ENCODE data around the gene DCXR.
A peak's percentile ranks its signal among the peaks of the same experiment; 100 is the strongest.

The DCXR gene

GRCh38 chr17:82050761-82051641, 13.5 kb upstream of the DCXR start:
- no peaks in the 10 kb centered on the region for H3K9me3 ChIP-seq (ENCODE audit: insufficient read depth, low read depth, low read length)
- H3K27me3 ChIP-seq (ENCODE audit: insufficient read depth, low read length) = no peaks in the 10 kb centered on the region
- H3K27ac ChIP-seq (ENCODE audit: low read length) = no peak overlapping the region
- no peaks in the 10 kb centered on the region for H3K4me1 ChIP-seq (ENCODE audit: insufficient read depth, low read length)
- H3K9ac ChIP-seq (ENCODE audit: low read depth, low read length) = peak overlapping the region; percentile 37
- H3K4me3 ChIP-seq (ENCODE audit: low read length) = peak overlapping the region; percentile 61
- peaks cover 33% of the 10 kb centered on the region for H3K36me3 ChIP-seq (ENCODE audit: insufficient read depth, low read depth, low read length)

- H3K9me3 ChIP-seq (ENCODE audit: insufficient read depth, low read depth, low read length) = no peaks in the 10 kb centered on the region
- H3K36me3 ChIP-seq (ENCODE audit: insufficient read depth, low read depth, low read length) = peaks cover 28% of the 10 kb centered on the region
- H3K9ac ChIP-seq (ENCODE audit: low read depth, low read length) = peak overlapping the region; percentile 37; the same call in 1 of the 2 replicates
- H3K4me1 ChIP-seq (ENCODE audit: insufficient read depth, low read length) = no peaks in the 10 kb centered on the region
- no peak overlapping the region for H3K27ac ChIP-seq (ENCODE audit: low read length)
- H3K4me3 ChIP-seq (ENCODE audit: low read length) = peak overlapping the region; percentile 61
- H3K27me3 ChIP-seq (ENCODE audit: insufficient read depth, low read length) = no peaks in the 10 kb centered on the region
These were observed 12.8 kb upstream of the DCXR start for GRCh38 chr17:82050152-82050760.

DNA sequence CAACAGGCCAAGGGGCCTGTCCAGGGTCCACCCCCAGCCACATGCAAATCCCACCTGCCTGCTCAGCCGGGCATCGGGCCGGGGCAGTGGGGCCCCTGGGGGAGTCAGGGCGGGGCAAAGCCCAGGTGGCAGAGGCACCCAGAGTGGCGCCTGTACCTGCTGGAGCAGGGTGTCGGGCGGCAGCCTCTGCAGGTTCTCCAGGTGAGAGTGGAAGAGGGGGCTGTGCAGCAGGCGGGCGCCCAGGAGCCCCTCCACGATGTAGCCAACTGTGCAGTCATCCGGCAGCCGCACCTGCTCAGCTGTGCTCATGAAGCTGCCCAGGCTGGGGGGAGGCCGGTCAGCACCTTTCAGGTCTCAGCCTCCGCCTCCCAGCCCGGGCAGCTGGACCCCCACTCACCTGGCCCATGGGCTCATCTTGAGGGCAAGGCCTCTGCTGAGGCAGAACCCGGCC, 12.0 kb upstream of the DCXR start:
- no peaks in the 10 kb centered on the region for H3K9me3 ChIP-seq (ENCODE audit: insufficient read depth, low read depth, low read length)
- H3K4me1 ChIP-seq (ENCODE audit: insufficient read depth, low read length) = no peaks in the 10 kb centered on the region
- no peak overlapping the region for H3K4me3 ChIP-seq (ENCODE audit: low read length)
- peaks cover 21% of the 10 kb centered on the region for H3K36me3 ChIP-seq (ENCODE audit: insufficient read depth, low read depth, low read length)
- no peak overlapping the region for H3K9ac ChIP-seq (ENCODE audit: low read depth, low read length)
- H3K27ac ChIP-seq (ENCODE audit: low read length) = no peak overlapping the region
- no peaks in the 10 kb centered on the region for H3K27me3 ChIP-seq (ENCODE audit: insufficient read depth, low read length)

DNA sequence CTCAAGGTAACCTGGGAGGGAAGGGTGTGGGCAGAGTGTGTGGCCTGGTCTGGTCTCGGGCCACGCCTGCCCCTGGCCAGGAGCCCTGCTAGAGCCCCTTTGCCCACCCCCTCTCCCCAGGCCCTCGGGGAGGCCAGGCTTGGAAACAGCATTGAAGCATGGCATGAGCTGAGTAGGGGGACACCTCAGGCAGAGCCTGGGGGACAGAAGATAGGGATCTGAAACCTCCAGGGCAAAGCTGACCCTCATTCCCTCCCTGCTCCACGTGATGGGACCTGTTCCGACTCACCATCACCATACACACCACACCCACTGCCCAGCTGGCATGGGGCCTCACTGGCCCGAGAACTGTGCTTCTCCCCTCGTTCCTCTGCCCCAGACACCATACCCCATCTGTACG, 11.6 kb upstream of the DCXR start:
- no peaks in the 10 kb centered on the region for H3K9me3 ChIP-seq (ENCODE audit: insufficient read depth, low read depth, low read length)
- no peaks in the 10 kb centered on the region for H3K27me3 ChIP-seq (ENCODE audit: insufficient read depth, low read length)
- H3K9ac ChIP-seq (ENCODE audit: low read depth, low read length) = no peak overlapping the region
- no peak overlapping the region for H3K4me3 ChIP-seq (ENCODE audit: low read length)
- no peaks in the 10 kb centered on the region for H3K4me1 ChIP-seq (ENCODE audit: insufficient read depth, low read length)
- peaks cover 17% of the 10 kb centered on the region for H3K36me3 ChIP-seq (ENCODE audit: insufficient read depth, low read depth, low read length)
- no peak overlapping the region for H3K27ac ChIP-seq (ENCODE audit: low read length)

- Histone ChIP-seq H3K9ac (ENCODE audit: low read depth, low read length) (no peak overlapping the region), H3K9me3 (ENCODE audit: insufficient read depth, low read depth, low read length) (no peaks in the 10 kb centered on the region), H3K36me3 (ENCODE audit: insufficient read depth, low read depth, low read length) (peaks cover 12% of the 10 kb centered on the region; the same call in 1 of the 2 replicates)
These were observed 11.1 kb upstream of the DCXR start for GRCh38 chr17:82048571-82048971.

GRCh38 chr17:82047914-82048570, 10.5 kb upstream of the DCXR start:
- H3K27ac ChIP-seq (ENCODE audit: low read length) = no peak overlapping the region
- no peaks in the 10 kb centered on the region for H3K4me1 ChIP-seq (ENCODE audit: insufficient read depth, low read length)
- H3K27me3 ChIP-seq (ENCODE audit: insufficient read depth, low read length) = no peaks in the 10 kb centered on the region
- H3K36me3 ChIP-seq (ENCODE audit: insufficient read depth, low read depth, low read length) = peaks cover 8% of the 10 kb centered on the region; the same call in 1 of the 2 replicates
- no peaks in the 10 kb centered on the region for H3K9me3 ChIP-seq (ENCODE audit: insufficient read depth, low read depth, low read length)
- no peak overlapping the region for H3K9ac ChIP-seq (ENCODE audit: low read depth, low read length)
- H3K4me3 ChIP-seq (ENCODE audit: low read length) = no peak overlapping the region

More at GRCh38 chr17:82048571-82048971, 11.1 kb upstream of the DCXR start:
- Histone ChIP-seq H3K4me1 (ENCODE audit: insufficient read depth, low read length) (no peaks in the 10 kb centered on the region), H3K27me3 (ENCODE audit: insufficient read depth, low read length) (no peaks in the 10 kb centered on the region), H3K27ac (ENCODE audit: low read length) (no peak overlapping the region), H3K4me3 (ENCODE audit: low read length) (no peak overlapping the region)

DNA sequence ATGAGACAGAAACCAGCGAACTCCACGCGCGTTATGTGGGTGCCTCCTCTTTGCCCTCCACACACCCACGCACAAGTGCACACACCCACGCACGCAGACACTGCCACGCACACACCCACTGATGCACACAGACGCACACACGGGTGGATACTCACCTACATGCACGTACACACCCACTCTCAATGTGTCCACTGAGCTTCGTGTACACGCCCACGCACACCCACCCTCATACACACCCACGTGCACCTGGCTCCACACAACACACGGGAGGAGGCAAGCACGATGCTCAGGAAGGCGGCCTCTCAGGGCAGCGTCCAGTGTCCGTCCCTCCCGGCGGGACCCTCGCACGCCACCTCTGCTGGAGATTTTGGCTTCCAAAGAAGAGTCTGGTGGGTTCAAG, 9.9 kb upstream of the DCXR start:
- Histone ChIP-seq H3K27me3 (ENCODE audit: insufficient read depth, low read length) (no peaks in the 10 kb centered on the region), H3K9ac (ENCODE audit: low read depth, low read length) (no peak overlapping the region), H3K36me3 (ENCODE audit: insufficient read depth, low read depth, low read length) (peaks cover 8% of the 10 kb centered on the region; the same call in 1 of the 2 replicates), H3K9me3 (ENCODE audit: insufficient read depth, low read depth, low read length) (no peaks in the 10 kb centered on the region), H3K4me1 (ENCODE audit: insufficient read depth, low read length) (no peaks in the 10 kb centered on the region), H3K4me3 (ENCODE audit: low read length) (no peak overlapping the region), H3K27ac (ENCODE audit: low read length) (no peak overlapping the region)

- H3K36me3 ChIP-seq (ENCODE audit: insufficient read depth, low read depth, low read length) = peaks cover 8% of the 10 kb centered on the region; the same call in 1 of the 2 replicates
- no peaks in the 10 kb centered on the region for H3K9me3 ChIP-seq (ENCODE audit: insufficient read depth, low read depth, low read length)
- H3K9ac ChIP-seq (ENCODE audit: low read depth, low read length) = no peak overlapping the region
- H3K27me3 ChIP-seq (ENCODE audit: insufficient read depth, low read length) = no peaks in the 10 kb centered on the region
- no peak overlapping the region for H3K27ac ChIP-seq (ENCODE audit: low read length)
- no peaks in the 10 kb centered on the region for H3K4me1 ChIP-seq (ENCODE audit: insufficient read depth, low read length)
- H3K4me3 ChIP-seq (ENCODE audit: low read length) = no peak overlapping the region
These were observed 9.4 kb upstream of the DCXR start for GRCh38 chr17:82046903-82047302.

GRCh38 chr17:82045936-82046484, 8.5 kb upstream of the DCXR start:
- no peaks in the 10 kb centered on the region for H3K27me3 ChIP-seq (ENCODE audit: insufficient read depth, low read length)
- no peak overlapping the region for H3K27ac ChIP-seq (ENCODE audit: low read length)
- no peak overlapping the region for H3K9ac ChIP-seq (ENCODE audit: low read depth, low read length)
- H3K9me3 ChIP-seq (ENCODE audit: insufficient read depth, low read depth, low read length) = no peaks in the 10 kb centered on the region
- peaks cover 8% of the 10 kb centered on the region; the same call in 1 of the 2 replicates for H3K36me3 ChIP-seq (ENCODE audit: insufficient read depth, low read depth, low read length)
- H3K4me1 ChIP-seq (ENCODE audit: insufficient read depth, low read length) = no peaks in the 10 kb centered on the region
- no peak overlapping the region for H3K4me3 ChIP-seq (ENCODE audit: low read length)

DNA sequence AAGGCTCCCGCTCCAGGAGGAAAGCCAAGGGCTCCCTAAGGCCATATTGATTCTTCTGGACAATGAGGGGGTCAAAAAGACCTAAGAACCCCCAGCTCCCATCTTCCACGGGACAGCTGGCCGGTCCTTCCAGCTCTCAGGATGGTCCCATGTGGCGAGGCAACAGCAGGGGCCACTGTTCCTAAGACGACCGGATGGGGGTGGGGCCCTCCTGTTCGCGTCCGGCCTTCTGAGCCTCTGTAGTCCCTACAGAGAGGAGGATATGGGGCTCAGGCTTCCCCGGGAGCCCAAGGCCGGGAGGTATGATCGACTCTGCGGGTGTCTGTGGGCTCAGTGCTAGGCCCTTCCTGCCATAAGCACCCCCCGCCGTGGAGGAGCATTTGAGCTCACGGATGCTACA, 6.0 kb upstream of the DCXR start:
- Histone ChIP-seq H3K27me3 (ENCODE audit: insufficient read depth, low read length) (no peaks in the 10 kb centered on the region), H3K27ac (ENCODE audit: low read length) (no peak overlapping the region), H3K4me3 (ENCODE audit: low read length) (no peak overlapping the region), H3K9ac (ENCODE audit: low read depth, low read length) (no peak overlapping the region), H3K4me1 (ENCODE audit: insufficient read depth, low read length) (no peaks in the 10 kb centered on the region), H3K9me3 (ENCODE audit: insufficient read depth, low read depth, low read length) (no peaks in the 10 kb centered on the region), H3K36me3 (ENCODE audit: insufficient read depth, low read depth, low read length) (peaks cover 8% of the 10 kb centered on the region; the same call in 1 of the 2 replicates)

DNA sequence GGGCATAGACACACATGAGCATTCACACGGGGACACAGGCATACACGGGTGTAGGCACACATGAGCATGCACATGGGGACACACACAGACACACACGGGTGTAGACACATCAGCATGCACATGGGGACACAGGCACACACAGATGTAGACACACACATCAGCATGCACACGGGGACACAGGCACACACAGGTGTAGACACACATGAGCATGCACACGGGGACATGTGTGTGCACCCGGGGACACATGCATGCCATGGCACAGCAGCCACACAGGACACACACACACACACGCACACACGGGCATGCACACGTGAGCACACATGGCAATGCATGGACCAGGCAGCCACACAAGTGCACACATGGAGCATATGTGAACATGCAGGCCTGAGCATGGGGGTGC, 5.2 kb upstream of the DCXR start:
- no peaks in the 10 kb centered on the region for H3K9me3 ChIP-seq (ENCODE audit: insufficient read depth, low read depth, low read length)
- 0 out of 2 replicates have a peak, but pooled peaks cover 3% of the 10 kb centered on the region for H3K27me3 ChIP-seq (ENCODE audit: insufficient read depth, low read length)
- H3K4me1 ChIP-seq (ENCODE audit: insufficient read depth, low read length) = peaks cover 3% of the 10 kb centered on the region; the same call in 1 of the 2 replicates
- peaks cover 4% of the 10 kb centered on the region; the same call in 1 of the 2 replicates for H3K36me3 ChIP-seq (ENCODE audit: insufficient read depth, low read depth, low read length)
- no peak overlapping the region for H3K9ac ChIP-seq (ENCODE audit: low read depth, low read length)
- H3K4me3 ChIP-seq (ENCODE audit: low read length) = no peak overlapping the region
- H3K27ac ChIP-seq (ENCODE audit: low read length) = no peak overlapping the region
